PC-3 (cell line): ENCODE results near the gene RCAN1.

Experiments used
- EZH2phosphoT487 ChIP-seq: fragments of 300-600 bp; sonication (generic); IDR thresholded peaks from 2 replicates; pipeline ENCODE4 v1.6.1; 2018; ENCODE audit warnings: mild to moderate bottlenecking, antibody characterized with exemption, low read length, borderline replicate concordance
- TF ChIP-seq, protein P1 (sequence below): fragments of 300-600 bp; sonication (generic); conservative IDR thresholded peaks from 2 replicates; pipeline ENCODE4 v1.5.1; 2017; ENCODE audit warnings: antibody characterized with exemption, low read depth, mild to moderate bottlenecking, low read length

DNA sequence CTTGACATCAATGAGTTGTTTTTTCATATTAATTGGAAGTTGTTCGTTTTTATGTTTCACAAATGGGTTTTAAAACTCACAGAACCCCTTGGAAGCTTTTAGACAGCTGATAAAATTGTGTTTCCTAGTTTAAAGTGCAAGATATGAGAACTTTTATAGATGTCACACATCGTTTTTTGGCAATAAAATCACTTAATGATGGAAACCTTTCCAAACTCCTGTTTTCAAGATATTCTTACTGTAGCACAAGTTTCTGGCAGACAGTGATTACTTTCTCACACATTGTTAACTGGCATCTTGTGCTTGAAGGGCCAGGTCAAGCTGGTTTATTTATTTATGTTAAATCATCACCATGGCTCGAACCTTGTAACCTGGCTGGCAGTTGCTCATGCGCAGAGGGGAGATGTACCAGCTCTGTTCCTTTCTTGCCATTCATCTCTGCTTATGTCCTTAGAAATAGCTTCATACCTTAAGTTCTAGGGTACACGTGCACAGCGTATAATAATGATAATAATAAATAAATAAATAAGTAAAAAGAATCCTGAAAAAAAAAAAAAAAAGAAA lies 10.2 kb upstream of the RCAN1 start:
- TF ChIP-seq, protein P1, sequence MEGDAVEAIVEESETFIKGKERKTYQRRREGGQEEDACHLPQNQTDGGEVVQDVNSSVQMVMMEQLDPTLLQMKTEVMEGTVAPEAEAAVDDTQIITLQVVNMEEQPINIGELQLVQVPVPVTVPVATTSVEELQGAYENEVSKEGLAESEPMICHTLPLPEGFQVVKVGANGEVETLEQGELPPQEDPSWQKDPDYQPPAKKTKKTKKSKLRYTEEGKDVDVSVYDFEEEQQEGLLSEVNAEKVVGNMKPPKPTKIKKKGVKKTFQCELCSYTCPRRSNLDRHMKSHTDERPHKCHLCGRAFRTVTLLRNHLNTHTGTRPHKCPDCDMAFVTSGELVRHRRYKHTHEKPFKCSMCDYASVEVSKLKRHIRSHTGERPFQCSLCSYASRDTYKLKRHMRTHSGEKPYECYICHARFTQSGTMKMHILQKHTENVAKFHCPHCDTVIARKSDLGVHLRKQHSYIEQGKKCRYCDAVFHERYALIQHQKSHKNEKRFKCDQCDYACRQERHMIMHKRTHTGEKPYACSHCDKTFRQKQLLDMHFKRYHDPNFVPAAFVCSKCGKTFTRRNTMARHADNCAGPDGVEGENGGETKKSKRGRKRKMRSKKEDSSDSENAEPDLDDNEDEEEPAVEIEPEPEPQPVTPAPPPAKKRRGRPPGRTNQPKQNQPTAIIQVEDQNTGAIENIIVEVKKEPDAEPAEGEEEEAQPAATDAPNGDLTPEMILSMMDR = no peak
- no peak for TF ChIP-seq EZH2phosphoT487
